HG03342 (cell line): Measurements from ENCODE around the gene SLC7A1.

Source experiments
- ATAC-seq: cut with Tn5 transposase; IDR thresholded peaks from one replicate; pipeline ENCODE4 v1.9.1; 2021; ENCODE audit warnings: mild to moderate bottlenecking, moderate library complexity; ENCODE audit not compliant: unreplicated experiment

Gene SLC7A1

DNA sequence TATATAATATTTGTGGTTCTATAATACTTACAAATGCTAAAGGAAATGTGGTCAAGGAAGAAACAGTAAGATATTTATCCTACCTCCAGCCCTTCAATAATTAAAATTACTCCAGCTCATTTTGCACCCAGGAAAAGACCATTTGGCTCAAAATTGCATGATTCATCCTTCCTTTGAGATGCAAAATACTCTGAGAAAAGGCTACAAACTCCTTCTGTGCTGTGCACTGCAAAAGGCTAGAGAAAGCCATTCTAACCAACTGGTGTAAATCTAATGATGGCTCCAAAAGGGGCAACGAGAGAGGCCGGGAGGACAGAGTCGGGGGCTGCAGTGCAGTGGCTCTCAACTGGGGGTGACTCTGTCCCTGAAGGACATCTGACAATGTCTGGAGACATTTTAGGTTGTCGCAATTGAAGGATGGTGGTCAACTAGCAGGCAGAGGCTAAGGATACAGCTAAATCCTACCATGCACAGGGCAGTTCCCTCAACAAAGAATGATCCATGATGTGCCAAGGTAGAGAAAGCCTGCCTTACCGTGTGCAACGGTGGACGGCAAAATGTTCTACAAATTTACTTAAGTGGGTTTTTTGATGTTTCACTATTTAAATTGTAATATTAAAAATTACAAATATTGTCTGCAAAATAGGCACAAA, 32.6 kb downstream of the SLC7A1 start:
- no peak for ATAC-seq

DNA sequence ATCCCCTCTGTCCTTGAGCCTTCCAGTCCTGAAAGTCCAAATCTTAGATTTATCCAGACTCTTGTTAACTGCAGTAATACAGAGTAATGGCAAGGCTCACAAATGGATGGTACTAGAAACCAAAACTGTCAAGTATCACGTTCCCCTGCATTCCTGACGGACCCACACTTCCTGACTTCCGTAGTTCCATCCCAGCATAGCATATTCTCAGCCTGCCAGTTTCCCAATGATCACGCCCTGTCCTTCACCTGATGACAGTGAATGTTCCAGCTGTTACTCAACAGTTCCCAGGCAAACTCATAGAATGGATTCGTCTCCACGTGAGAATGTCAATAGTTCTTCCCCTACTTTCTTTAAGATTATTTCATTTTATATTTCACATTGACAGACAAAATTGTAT, 33.6 kb downstream of the SLC7A1 start:
- no peak for ATAC-seq

DNA sequence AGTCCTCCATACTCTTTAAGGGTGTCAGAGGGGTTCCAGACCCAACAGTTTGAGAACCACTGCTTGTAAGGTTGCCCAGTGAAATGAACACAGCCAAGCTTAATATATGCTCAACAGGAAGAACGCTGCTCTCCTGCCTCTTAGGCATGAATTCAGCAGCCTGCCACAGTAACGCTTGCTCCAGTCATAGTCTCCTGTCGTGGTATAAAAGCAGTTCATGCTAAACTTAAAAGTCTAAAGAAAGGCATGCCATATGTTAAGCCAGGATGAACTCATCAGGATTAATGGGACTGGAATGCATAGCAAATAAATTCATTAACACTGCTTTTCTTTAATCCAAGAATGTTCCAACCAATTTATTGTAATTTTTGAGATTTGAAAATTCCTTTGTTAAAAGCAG, 38.7 kb downstream of the SLC7A1 start:
- no peak for ATAC-seq

DNA sequence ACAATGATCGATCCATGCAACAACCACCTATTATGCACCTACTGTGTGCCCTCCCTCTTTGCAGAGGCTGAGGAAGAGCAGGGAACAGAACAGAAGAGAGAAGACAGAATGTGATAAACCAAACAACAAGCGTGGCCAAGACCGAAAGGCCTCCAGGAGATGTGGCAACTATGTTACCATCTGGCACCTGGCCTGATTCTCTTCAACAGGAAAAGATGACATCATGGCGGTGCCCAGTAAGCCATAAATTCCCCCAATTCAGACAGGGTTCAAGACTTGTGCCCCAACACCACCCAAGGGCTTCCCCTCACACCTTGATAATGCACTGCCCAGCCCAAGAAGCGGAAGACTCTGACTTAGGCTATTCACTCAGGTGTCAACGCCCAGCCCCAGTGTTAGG, 44.3 kb downstream of the SLC7A1 start:
- ATAC-seq, result no peak

DNA sequence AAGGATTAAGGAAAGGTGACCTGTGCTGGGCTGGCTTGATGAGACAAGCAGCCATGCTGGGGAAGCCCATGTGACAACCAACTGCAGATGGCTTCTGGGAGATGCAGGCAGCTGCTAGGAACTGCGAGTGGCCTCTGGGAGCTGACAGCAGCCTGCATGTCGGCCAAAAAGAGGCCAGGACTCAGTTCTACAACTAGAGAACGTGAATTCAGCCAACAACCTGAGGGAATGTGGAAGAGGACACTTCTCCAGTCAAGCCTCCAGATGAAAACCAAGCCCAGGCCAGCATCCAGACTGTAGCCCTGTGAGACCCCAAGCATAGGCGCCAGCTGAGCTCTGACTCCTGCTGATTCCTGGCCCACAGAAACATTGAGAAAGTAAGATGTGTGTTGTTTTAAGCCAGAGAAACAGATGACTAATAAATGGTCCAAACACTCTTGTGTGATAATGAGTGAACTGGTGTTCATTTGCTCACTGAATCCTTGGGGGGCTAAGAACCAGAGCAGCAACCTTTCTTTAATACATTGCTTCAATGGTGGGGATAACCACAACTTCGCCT, 45.0 kb downstream of the SLC7A1 start:
- ATAC-seq, result no peak

DNA sequence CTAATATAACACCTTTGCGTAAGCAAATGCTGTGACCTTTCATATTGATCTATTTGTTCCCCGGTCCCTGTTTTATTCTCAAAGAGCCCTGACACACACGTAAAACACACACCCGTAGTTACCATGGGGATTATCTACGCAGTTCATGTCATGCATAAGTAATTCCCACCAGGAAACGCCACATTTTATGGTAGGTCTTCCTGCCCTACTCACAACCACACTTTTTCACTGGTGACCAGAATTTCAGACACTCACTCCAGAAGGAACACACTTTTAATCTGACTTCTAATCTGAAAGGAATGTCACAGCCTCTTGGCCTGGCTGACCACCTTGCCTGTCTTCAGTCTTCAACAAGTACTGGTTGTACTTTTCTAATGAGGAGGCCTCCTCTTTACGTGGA, 46.8 kb downstream of the SLC7A1 start:
- ATAC-seq, result no peak

DNA sequence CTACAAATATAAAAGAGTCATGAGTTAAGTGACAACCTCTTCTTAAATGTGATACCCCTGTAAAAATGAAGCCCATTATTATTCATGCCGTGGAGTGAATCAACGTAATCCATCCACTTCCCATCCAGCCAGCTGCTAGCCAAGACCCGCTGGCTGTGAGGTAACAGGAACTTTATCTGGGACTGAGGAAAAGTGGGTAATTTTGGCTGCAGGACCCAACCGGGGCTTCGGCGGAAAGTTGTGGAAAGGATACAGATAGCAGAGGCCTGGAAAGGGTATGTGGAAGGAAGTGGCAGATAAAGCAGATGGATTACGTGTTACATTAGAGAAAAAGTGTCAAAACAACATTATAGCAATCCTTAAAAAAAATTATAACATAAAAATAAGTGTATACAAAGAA, 48.3 kb downstream of the SLC7A1 start:
- no peak for ATAC-seq

DNA sequence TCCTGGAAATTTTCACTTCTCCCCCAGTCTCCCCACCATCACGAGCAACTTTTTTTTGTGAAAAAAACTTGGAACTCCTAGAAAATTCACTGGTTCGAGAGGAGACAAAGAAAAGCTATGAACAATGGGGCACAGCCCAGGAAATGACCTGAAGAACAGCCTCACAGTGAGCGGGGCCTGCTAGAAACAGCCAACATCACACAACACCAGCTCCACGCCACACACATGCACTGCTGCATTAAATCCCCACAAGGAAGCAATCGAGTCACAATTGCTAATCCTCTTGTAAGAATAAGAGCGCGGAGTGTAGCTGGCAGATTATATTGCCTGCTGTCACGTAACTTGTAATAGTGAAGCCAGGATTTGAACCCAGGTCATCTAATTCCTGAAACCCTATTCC, 48.8 kb downstream of the SLC7A1 start:
- no peak for ATAC-seq

DNA sequence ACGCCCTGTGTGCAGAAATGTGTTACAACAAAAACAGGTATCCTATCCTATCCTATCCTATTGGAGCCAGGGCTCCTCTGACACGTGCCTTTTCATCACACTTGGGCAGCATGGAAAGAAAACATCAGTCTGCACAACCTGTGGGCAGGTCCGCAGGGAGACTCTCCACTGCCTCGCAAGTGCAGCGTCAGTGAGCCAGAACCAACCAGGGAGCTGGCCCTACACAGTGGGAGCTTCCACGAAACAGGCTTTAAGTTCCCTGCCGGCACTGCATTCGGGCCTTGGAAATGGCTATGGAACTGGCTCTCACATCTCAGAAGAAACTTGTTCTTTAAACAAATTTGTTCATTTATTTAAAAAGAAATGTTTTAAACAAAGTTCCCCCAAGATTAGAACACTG, 49.5 kb downstream of the SLC7A1 start:
- no peak for ATAC-seq

DNA sequence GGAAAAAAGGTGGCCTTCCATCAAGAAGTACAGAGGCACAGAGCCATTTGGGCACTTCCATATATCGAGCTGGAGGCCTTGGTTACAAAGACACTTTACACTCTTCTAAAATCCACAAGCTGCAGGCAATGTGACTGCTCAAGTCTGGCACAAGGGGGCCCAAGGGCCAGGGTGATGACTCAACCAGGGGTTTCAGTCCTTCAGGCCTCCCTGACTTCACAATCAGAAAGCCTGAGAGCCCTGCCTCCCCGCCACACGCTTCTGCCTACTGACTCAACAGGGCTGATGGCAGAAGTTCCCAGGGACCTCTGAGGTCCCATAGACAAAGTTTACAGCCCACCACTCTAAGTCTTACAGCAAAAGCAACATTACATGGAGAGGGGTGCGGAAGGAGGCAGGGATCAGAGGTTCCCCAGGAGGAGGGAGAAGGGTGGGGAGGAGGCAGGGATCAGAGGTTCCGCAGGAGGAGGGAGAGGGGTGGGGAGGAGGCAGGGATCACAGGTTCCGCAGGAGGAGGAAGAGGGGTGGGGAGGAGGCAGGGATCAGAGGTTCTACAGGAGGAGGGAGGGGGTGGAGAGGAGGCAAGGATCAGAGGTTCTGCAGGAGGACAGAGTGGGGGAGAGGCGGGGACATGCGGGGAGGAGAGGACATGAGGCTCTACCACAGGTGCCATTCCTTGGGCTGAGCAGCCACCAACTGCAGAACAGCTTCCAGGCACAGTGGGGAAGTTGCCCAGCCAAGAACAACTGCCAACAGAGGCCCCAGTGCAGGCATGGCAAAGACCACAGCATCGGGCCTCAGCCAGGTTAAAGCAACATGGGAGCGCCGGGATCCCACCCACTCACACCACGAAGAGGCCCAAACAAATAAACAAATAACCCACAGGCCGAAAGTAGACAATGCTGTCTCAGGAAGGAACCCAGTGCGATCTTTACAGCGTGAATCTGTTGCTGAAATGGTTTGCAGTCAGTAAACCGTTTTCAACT, 52.0 kb downstream of the SLC7A1 start:
- peak; percentile 99 for ATAC-seq

DNA sequence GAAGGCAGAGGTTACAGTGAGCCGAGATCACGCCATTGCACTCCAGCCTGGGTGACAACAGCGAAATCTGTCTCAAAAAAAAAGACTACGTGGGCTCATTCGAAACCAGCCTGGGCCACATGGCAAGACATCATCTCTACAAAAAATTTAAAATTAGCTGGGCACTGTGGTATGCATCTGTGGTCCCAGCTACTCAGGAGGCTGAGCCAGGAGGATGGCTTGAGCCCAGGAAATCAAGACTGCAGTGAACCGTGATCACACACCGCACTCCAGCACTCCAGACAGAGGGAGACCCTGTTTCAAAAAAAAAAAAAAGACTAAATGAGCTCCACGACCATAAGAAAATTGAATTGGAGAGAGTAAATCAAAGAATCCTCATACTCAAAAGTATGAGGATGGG, 53.1 kb downstream of the SLC7A1 start:
- no peak for ATAC-seq

DNA sequence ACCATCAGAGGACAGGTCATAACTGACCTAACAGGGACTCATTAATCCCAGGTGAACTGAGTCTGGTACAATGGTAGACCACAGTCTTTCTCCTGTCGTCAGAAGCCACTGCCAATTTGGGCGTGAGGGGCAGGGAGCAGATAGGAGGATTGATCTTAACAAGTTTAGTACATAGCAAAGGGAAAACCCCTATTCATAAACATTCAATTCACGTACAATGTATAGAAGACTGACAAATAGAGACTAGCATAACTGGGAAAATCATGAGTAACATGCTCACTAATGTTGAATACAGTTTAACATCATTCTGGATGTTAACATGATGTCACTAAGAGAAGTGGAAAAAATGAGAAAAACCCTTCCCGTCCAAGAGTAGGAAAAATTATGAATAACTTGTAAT, 54.1 kb downstream of the SLC7A1 start:
- no peak for ATAC-seq

DNA sequence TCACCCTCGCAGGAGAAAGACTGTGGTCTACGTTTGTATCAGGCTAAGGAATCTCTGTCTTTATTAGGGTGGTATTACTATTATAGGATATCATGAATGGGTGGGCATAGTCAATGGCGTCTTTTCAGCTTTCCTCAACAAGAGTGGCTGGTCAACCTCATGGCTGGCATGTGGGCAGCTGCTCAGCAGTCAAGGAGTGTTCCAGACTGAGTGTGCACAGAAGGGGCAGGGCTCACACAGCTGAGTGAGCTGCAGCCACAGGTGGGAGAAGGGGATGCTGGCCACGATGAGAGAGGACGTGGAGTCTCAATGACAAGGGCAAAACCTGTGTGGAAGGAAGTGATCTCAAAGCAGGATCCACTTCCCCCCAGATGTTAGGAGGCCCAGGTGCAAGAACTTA, 54.7 kb downstream of the SLC7A1 start:
- no peak for ATAC-seq

DNA sequence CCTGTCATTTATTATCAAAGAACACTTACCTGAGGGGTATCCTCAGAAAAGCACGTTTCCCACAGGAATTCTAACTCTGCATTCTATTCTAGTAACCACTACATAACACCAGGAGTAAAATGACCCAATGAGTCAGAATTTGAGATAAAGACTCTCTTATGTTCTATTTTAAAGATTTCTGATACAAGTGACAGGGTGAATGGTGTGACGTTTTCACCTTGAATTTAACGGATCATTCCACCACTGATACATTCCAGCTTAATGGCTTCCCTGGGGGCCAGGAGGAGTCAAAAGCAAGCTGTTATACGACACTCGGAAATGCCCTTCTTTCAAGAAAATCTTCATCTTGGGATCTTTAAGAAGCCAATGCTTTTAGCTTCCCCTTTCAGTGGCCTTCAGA, 55.2 kb downstream of the SLC7A1 start:
- no peak for ATAC-seq

DNA sequence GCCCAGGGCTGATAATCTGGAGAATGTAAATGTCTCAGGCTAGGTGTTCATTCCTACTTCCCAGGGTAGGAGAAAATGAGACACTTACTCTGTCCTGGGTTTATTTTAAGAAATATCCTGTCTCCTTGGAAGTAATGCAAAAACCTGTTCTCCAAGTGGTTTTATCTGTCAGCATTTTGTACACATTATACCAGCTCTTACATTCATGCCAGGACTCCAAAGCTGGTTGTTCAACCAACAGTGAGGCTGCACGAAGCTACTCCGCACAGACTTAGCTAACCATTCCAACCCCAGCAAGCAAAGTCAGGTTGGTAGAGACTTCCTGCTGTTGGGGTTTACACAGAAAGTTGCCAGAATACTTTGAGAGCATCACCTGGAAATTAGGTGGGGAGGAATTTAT, 55.6 kb downstream of the SLC7A1 start:
- no peak for ATAC-seq

DNA sequence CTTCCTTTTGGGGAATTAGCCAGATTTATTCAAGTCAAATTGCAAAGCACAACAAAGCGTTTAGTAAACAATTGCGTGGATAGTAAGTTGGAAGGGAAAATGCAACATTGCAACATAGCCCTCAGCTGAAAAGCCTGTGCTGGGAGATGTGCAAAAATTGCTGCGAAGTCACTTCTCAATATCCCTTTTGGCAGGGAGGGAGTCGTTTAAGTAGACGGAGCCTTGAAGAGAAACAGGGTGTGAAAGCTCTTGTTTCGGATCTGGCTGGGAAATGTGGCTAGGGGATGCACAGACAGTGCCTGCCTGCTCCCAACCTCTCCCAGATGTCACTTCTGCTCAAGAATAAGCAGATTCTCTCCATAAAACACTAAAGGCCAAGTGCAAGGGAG, 56.8 kb downstream of the SLC7A1 start:
- no peak for ATAC-seq

DNA sequence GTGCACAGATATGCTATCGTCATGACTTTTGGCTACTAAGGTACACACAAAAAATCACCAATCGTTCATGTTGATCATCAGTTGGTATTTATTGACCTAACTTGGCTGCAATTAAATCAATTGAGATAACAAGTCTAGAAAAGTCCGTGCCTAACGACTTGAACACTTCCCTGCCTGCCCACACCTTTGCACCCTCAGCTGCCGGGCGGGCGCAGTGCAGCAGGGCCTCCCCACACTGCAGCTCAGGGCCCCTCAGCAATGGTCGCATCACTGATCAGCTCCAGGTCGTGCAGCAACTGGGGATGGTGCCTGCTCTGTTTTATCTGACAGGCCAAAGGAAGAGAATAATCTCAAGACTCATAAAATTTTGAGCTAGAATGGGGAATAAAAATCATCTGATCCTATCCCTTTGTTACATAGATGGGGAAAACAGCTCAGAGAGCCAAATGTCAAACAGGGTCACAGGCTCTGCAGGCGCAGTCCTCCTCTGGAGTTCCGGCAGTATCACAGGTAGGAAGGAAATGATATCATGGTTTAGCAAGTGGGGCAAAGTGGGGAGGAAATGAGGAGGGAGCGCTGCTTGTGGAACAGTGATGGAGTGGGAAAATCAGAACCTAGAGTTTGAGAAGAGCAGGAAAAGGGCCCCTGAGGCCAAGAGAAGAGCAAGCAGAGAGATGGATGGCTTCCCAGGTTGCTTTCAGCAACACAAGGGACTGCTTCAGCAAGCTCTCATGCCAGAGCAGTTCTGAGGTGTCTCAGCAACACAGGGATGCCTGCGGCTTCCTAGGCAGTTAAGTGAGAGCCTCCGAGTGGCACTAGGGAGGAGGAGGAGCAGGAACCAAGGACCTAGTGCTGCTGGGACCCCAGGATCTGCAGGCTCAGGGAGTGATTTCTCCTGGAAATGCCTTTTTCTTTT, 57.5 kb downstream of the SLC7A1 start:
- ATAC-seq, result no peak

DNA sequence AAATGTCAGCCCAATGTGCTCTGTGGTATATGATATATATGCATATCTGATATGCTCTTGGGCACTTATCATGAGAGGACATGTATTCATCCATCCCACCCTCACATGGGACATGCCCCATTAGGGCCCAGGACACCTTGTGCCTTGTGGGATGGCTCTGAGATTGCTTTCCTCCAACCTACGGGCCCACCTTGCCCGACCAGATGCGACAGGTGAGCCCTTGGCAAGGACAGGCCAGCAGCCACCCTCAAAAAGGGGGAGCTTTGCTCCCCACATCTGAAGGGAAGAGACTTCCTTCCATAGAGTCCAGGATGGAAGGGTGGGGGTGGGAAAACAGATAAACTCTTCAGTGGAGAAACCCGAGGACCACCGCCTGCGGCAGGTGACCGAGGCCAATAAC, 58.6 kb downstream of the SLC7A1 start:
- no peak for ATAC-seq

DNA sequence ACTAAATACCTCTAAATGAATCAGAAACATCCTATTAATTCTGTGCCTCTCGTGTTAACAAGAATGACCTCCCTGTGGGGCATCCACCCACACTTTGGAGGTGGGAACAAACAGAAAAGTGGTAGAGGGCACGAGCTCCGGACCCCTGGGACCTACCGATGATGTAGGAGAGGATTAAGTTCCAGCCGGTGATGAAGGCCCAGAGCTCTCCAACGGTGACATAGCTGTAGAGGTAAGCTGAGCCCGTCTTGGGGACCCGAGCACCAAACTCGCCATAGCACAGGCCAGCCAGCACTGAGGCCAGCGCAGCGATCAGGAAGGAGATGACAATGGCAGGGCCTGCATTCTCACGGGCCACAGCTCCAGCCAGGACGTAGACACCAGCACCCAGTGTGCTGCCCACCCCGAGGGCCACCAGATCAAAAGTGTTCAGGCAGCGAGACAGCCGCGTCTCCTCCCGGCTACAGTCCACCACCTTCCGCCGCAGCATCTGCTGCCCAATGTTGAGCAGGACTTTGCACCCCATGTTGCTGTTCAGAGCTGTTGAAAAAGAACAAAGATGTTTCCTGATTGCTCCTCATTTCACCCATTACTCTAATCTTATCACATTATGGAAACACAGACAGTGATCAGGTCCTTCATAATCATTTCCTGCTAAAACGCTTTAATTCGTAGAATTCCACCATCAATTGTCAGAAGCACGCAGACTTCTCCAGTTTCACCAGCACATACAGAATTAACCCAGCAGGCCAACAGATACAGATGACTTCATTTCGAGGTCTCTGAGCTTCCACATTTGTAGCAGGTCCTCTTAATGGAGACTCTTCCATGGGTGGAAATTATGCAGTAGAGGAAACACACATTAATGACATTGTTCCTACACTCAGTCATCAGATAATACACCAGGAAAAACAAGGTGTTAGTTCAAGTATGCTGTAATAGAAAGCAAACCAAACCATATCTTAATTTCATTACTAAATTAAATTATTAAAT, 59.5 kb downstream of the SLC7A1 start:
- no peak for ATAC-seq

DNA sequence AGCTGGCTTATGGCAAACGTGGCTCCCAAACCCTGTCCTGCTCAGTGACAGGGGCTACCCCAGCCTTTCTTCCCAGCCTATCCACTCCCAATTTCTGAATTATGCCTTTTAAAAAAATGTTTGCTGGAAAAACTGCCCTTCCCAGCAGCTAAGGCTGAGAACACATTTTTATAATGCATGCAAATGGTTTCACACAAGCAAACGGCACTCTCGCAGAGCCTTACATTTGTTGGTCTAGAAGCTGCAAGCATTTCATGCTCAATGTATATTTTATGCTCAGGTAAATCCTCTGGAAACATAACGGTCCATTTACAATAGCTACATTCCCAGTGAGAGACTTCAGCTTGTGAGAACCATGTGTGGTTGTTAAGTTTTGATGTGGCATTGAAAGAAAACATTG, 61.4 kb downstream of the SLC7A1 start:
- no peak for ATAC-seq
